HG03520 (cell line): ENCODE data around the gene UNC5B.

Source experiments
- ATAC-seq: cut with Tn5 transposase; IDR thresholded peaks from one replicate; pipeline ENCODE4 v1.9.1; 2021; ENCODE audit warnings: mild to moderate bottlenecking, moderate library complexity; ENCODE audit not compliant: unreplicated experiment

UNC5B gene

GRCh38 chr10:71253981-71254818, 41.8 kb downstream of the UNC5B start:
- no peak for ATAC-seq

- ATAC-seq = no peak
Measured at GRCh38 chr10:71254834-71255549, 42.6 kb downstream of the UNC5B start.

- no peak for ATAC-seq
Measured at GRCh38 chr10:71255550-71255807, 43.1 kb downstream of the UNC5B start.

GRCh38 chr10:71255808-71256660, 43.7 kb downstream of the UNC5B start:
- no peak for ATAC-seq

GRCh38 chr10:71256661-71257318, 44.4 kb downstream of the UNC5B start:
- ATAC-seq = no peak

GRCh38 chr10:71257319-71257997, 45.1 kb downstream of the UNC5B start:
- ATAC-seq = no peak

- no peak for ATAC-seq
Measured at GRCh38 chr10:71258046-71258445, 45.7 kb downstream of the UNC5B start.

GRCh38 chr10:71258446-71259145, 46.2 kb downstream of the UNC5B start:
- ATAC-seq = no peak

GRCh38 chr10:71259282-71259681, 46.9 kb downstream of the UNC5B start:
- ATAC-seq = no peak

GRCh38 chr10:71259815-71260501, 47.6 kb downstream of the UNC5B start:
- no peak for ATAC-seq

GRCh38 chr10:71260622-71261325, 48.4 kb downstream of the UNC5B start:
- no peak for ATAC-seq

- no peak for ATAC-seq
Measured at GRCh38 chr10:71262027-71262426, 49.7 kb downstream of the UNC5B start.

- ATAC-seq = no peak
Measured at GRCh38 chr10:71262817-71263216, 50.4 kb downstream of the UNC5B start.

- ATAC-seq = no peak
Measured at GRCh38 chr10:71263376-71263775, 51.0 kb downstream of the UNC5B start.

- ATAC-seq = no peak
Measured at GRCh38 chr10:71264345-71265200, 52.2 kb downstream of the UNC5B start.

- ATAC-seq = no peak
Measured at GRCh38 chr10:71265201-71265575, 52.8 kb downstream of the UNC5B start.

- ATAC-seq = no peak
Measured at GRCh38 chr10:71265618-71266146, 53.3 kb downstream of the UNC5B start.
